HG03571 (cell line): ENCODE measurements around the gene SPART.

Experiments used
- ATAC-seq: cut with Tn5 transposase; IDR thresholded peaks from one replicate; pipeline ENCODE4 v1.9.1; 2021; ENCODE audit not compliant: unreplicated experiment

The SPART gene

DNA sequence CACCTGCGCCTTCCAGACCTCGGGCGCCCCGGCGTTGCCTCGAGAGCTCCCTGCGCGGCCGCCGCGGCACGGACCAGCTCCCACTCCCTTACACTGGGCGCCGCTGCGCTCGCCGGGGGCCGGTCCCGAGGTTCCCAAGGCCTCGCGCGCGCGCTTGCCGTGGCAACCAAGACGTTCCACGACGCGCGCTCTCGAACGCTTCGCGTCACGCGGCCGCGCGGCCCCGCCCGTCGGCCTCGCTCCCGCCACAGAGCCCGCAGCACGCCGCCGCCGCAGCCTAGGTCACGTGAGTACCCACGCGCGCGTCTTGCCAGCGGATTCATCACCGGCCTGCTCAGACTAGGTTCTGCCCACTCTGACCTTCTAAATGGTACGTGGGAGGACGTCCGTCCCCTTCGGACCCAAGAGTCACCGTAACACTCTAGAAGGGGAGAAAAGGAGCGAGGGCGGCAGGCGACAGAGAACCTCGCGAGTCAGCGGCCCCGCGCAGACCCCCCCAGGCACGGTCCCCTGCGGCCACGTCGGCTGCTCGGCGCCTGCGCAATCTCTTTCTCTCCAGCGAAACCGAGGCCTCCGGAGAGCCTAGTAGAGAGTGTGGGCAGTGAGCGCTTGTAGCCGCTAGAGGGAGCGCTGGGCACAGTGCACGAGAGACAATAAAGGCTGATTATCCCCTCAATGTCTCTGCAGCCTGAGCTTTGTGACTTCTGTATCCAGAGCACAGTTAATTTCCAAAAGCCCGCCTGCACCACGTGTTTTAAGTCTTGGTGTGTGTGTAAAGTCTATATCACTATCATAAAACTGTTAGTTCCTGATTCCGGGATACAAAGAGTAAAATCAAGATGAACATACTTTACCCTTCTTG, at the start of gene SPART:
Gene SPART (minus strand): TSS at position 173 of the 862 bp plus-strand sequence. CDS start 10,564 bp downstream, outside the sequence.
- ATAC-seq: peak; percentile 93

GRCh38 chr13:36395280-36395679, 49.1 kb upstream of the SPART start:
- no peak for ATAC-seq

DNA sequence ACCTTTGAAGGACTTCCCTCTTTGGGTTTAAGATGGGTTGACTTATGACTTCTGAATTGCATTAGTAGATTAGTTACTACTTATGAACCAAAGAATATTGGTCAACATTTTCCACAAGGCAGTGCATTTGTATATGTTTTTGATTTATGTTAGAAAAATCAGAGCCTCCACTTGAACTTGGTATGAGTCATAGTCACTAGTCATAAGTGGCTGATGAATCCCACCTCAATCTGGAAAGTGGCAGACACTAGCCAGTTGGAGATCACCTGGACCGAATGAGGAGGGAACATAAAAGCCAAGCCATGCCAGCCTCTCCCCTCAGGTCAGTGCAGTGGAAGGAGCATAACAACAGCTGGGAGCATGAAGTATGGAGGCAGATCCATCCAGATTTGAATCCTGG, 39.3 kb upstream of the SPART start:
- no peak for ATAC-seq

- no peak for ATAC-seq
Measured at GRCh38 chr13:36382030-36382429, 35.8 kb upstream of the SPART start.

GRCh38 chr13:36377826-36378468, 31.8 kb upstream of the SPART start:
- no peak for ATAC-seq

- ATAC-seq: no peak
Measured at GRCh38 chr13:36374063-36374462, 27.9 kb upstream of the SPART start.

- ATAC-seq: no peak
Measured at GRCh38 chr13:36371185-36371584, 25.0 kb upstream of the SPART start.

DNA sequence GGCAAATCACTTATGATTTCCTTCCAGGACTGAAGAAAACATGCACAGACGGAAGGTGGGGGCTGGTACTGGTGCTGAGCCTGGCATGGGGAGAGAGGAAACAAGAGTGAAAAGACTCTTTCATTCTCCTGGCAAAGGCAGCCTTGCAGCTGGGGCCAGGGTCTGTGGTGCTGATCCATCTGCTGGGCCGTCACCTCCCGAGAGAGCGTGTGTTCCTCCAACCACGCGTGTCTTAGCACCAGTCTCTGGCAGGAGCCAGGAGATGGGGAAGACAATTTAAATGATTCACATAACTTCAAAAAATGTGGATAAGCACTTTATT, 23.9 kb upstream of the SPART start:
- no peak for ATAC-seq

- no peak for ATAC-seq
Measured at GRCh38 chr13:36369268-36370107, 23.3 kb upstream of the SPART start.

DNA sequence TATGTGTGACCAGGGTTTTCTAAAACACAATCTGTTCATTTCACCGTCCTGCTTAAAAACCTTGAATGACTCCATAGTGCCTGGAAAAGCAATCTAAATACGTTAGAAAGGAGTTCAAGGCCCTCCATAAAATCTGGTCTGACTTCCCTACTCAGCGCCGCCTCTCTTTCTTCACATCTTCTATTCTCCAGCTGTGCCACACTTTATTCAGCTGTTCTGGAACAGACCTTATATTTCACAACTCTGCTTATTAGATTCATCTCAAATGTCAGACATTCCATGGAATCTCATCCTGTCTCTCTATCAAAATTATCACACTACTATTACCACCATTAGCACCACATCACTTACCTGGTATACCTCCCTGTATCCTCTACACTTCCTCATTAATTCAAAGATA, 19.8 kb upstream of the SPART start:
- ATAC-seq: no peak

DNA sequence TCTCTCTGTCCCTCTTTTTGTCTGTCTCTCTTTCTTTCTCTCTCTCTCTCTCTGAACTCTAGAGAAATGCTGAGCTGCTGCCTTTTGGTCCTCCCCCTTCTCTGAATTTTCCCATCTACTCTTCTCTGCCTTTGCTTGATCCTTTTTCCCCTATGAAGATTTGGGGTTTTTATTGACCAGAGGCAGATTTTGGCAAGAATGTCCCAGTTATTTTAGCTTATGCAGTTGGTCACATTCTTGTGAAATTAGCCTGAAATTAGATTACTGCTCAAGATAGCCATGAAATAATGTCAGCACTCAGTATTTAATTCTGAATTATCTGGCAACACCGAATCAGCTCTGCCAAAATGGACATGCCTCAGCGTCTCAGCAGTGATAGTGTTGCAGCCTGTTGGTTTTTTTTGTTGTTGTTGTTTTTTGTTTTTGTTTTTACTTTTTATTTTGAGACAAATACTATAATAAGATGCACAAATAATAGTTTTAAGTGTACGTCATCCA, 17.2 kb upstream of the SPART start:
- no peak for ATAC-seq

DNA sequence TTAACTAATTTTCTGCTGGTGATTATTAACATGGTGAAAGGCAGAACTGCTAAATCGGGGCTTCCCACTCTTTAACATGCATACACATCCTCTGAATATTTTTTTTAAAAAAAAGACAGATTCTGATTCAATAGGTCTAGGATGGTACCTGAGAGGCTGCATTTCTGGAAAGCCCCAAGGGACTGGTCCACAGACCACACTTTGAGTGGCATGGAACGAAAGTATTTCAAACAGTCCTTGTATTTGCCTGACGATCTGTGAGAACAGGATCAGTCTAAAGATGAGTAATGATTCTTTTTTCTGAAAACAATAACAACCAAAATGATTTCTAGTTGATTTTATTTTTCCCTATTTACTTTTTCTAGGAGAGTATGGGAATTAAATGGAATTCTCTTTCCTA, 16.7 kb upstream of the SPART start:
- ATAC-seq: no peak

DNA sequence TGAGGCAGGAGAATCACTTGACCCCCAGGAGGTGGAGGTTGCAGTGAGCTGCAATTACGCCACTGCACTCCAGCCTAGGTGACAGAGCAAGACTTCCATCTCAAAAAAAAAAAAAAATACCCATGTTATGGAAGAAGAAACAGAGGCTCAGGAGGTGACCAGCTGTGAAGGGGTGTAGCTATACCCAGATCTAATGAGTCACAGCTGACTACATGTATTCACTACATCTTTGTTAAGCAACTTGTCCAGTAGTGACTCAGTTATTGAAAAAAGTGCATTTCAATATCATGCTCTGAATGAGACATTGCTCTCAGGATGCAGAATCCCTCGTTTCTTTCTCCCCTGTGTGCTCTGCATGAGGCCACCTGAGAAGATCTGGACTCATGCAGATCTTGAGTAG, 16.1 kb upstream of the SPART start:
- no peak for ATAC-seq

DNA sequence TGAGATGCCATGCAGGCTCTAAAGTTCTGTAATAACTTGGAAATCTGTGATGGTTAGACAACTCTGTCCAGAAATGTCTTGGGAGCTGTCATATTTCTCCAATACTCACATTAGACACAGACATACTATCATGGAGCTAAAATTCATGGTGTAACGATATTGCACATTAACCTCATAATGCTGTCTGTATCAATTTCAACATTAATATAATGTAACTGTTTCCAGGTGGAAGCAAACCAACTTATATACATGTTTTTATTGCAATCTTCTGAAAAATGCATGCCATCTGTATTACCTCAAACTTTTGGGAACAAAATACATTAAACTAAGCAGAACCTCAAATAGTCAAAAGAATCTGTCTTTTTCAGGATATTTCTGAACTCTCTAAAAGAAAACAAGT, 14.7 kb upstream of the SPART start:
- ATAC-seq: no peak

GRCh38 chr13:36359301-36359950, 13.2 kb upstream of the SPART start:
- no peak for ATAC-seq

DNA sequence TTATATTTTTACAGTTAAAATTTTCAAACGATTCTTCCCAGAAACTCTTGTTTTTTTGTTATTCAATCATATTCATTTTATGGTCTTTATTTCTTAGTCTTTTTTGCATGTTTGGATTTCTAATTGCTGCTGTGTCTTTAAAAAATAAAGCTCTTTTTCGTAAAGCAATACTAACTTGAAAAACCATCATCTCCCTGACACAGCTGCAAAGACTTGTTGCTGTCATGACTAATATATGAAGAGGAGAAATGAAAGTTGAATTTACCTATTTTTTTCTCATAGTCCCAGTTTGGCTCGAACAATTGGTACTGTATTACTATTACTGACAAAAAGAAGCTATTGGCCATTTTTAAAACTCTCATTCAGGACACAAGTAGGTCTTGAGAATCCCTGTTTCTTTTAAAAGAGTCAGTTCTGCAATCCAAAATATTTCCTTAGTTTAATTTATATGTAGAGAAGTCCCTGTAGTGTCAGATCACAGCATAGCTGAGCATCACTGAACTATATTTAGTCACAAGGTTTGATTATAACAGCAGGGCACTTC, 12.1 kb upstream of the SPART start:
- ATAC-seq: no peak

- no peak for ATAC-seq
Measured at GRCh38 chr13:36357692-36358091, 11.5 kb upstream of the SPART start.

DNA sequence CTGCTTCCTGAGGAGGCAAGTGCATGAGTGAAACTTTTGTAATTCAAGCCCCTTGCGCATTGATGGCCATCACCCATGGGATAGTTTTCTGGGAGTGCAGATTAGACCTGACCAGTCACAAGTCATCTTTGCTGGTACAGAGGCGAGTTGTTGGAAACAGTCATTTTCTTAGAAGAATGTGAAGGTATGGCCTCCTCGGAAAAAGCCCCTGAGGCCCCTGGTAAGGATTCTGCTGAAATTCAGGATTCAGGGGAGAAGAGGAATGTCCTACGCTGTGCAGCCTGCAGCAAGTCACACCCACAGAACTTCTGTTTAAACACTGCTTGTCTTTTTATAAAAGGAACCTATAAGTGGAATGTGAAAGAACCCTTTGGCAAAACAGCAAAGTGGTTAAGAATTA, 11.0 kb upstream of the SPART start:
- ATAC-seq: no peak

DNA sequence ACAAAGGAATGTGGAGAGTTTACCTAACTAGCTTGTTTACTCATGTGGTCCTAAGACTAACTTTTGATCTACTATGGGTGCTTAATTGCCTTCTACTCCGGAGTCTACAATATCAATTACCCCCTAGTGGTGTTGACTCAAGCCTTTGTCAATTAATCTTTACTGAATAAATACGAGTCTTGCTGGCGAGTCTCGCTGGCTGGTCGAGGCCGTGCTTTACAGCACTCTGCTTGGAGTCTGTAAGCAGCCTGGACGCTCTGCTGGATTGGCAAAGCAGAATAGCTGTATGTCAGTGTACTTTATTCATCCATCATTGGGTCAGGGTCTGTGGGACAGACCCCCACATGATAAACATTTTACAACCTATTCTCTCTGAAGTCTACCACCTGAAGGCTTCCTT, 9.9 kb upstream of the SPART start:
- no peak for ATAC-seq

- ATAC-seq: no peak
Measured at GRCh38 chr13:36355632-36356031, 9.4 kb upstream of the SPART start.
